ENCODE measurements around the gene FEM1B.

The FEM1B gene

GRCh38 chr15:68330416-68330815 lies 52.9 kb downstream of the FEM1B start:
- no peak for DNase-seq

DNA sequence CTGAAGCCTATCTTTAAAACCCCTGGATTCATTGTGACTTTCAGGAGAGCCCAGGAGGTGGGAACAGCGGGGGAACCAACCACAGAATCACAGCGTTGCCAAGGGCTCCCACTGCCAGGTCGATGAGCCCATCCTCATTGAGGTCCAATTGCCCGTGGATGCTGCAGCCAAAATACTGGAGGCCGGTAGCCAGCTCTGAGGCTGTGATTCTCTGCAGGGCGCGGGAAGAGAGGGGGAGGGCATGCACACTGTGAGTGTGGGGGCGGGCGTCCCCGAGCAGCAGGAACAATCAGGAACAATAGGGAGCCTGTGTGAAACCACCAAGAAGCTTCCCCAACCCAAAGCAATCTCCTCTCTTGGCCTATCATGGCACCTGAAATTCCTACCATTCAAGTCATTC lies 53.4 kb downstream of the FEM1B start:
- DNase-seq, result no peak

- no peak for DNase-seq
These were observed 54.7 kb downstream of the FEM1B start for GRCh38 chr15:68332266-68332665.

DNA sequence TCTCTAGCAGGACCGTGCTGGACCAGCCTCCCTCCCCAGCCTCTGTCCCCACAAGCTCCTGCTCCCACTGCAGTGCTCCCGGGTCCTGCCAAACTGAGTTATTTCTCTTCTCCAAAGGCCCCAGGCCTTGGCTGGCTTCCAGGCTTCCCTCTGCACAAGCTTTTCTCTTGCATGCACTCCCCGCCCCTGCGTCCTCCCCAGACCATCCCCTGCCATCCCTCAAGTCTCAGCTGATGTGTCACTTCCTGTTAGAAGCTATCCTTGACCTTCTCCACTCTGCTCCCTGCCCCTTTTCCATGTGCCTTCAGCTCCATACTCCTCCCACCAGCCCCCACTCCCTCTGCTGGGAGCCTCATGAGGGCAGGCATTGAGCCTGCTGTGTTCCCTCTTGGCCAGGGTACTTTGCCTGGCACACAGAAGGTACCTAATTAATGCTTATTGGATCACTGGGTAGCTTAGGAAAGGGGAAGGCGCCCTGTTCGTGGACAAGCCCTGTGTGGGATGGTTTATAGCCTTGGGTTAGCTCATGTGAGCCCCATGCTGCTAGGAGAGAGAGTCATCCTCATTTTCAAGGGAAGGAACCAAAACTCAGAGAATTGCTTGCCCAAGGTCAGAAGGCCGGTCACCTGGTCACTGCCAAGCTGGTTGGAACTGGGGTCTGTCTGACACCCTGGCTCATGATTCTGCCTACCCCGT lies 56.4 kb downstream of the FEM1B start:
- DNase-seq, result peak; percentile 71

- peak; percentile 87 for DNase-seq
These were observed 57.1 kb downstream of the FEM1B start for GRCh38 chr15:68334661-68335124.

GRCh38 chr15:68335251-68335650 lies 57.7 kb downstream of the FEM1B start:
- no peak for DNase-seq

- no peak for DNase-seq
These were observed 58.1 kb downstream of the FEM1B start for GRCh38 chr15:68335655-68336054.

DNA sequence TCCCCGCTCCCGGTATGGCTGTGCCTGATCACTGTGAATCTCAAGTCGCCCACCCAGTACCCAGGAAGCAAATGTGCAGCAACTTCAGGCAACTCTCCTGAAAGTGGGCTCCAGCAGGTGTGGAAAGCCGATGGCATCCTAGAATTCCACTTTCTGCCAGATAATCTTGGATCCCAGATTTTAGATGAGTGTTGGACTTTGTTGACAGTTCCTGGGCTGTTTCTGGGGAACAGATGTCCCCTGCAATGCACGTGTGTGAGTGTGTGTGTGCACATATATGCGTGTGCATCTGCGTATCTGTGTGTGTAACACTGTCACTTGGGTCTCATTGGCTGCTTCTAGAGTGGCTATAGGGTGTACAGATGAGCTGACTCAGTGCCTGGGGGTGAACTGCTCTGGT lies 59.0 kb downstream of the FEM1B start:
- no peak for DNase-seq

DNA sequence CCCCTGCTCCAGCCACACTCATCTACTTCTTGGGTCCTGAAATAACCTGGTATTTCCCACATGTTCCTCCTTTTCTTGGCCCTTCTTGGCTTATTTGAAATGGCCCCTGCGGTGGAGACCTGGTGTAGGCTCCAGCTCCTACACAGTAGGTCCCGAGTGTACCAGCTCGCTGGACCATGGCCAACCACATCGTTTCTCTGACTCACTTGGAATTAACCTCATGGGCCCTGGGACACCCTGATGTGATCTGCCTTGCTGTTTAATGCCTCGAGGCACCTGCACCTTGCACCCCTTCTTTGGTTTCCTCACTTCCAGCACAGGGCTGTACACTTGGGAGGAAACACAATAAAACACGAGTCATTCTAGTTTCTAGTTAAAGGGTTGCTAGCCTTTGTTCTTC lies 60.3 kb downstream of the FEM1B start:
- DNase-seq, result no peak

GRCh38 chr15:68339481-68339880 lies 61.9 kb downstream of the FEM1B start:
- no peak for DNase-seq

- DNase-seq, result no peak
These were observed 63.5 kb downstream of the FEM1B start for GRCh38 chr15:68340726-68341671.

- no peak for DNase-seq
These were observed 64.5 kb downstream of the FEM1B start for GRCh38 chr15:68341760-68342725.

DNA sequence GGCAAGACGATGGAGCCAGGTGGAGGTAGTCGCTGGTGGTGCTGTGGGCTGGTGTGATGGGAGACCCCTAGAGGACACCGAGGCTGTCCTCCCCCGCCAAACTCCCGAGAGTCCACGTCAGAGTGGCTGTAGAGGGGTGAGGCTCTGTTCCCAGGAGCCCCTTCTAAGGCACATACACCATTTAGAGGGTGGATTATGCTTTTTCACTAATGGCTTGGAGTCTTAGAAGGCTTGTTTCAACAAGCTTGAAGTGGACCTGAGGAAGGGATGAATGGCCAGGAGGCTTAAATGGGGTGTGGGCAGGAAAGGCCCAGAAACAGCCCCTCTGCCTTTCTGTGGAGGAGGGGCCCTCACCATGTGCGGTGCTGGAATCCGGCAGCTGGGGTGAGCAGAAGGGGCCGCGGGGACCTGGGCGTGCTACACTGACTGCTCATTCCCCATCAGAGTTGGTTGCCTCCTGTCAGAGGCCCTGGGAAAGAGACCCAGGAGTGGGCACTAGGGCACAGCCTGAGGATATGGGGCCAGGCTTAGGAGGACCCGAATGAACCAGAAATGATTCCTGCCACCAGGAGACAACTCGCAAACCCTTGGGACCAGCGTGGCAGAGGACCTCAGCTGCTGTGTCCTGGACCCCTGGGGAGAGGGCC lies 66.2 kb downstream of the FEM1B start:
- no peak for DNase-seq

GRCh38 chr15:68344600-68344999 lies 67.1 kb downstream of the FEM1B start:
- no peak for DNase-seq

Measured in fibroblast of skin of right quadriceps (primary cell).